H9 (cell line): ENCODE results near the gene BCLAF1. TPM values are rescaled to one million over a fixed set of nuclear protein-coding genes. Genes with fewer than 3 reads are reported as not detected.
A peak's percentile ranks its signal among the peaks of the same experiment; 100 is the strongest.

Experiments
- DNase-seq: peaks from one replicate; pipeline ENCODE4 v3.0.0-alpha.2; 2017
- H2AFZ ChIP-seq: one replicate; pipeline ENCODE4 v1.6.1; 2013; ENCODE audit warnings: mild to moderate bottlenecking, low read length, control low read depth, moderate library complexity
- H2AK5ac ChIP-seq: 2 replicates; pipeline ENCODE4 v1.6.1; 2013; ENCODE audit warnings: low read length, control low read depth, mixed read lengths; ENCODE audit not compliant: insufficient read length
- H2BK120ac ChIP-seq: one replicate; pipeline ENCODE4 v1.6.1; 2013; ENCODE audit warnings: low read depth, mild to moderate bottlenecking, low read length, control low read depth, inconsistent platforms; ENCODE audit not compliant: poor library complexity, severe bottlenecking
- H2BK12ac ChIP-seq: 2 replicates; pipeline ENCODE4 v1.6.1; 2013; ENCODE audit warnings: low read length, control low read depth, mixed read lengths, low read depth; ENCODE audit not compliant: insufficient read length
- H2BK15ac ChIP-seq: 2 replicates; pipeline ENCODE4 v1.6.1; 2013; ENCODE audit warnings: low read depth, low read length, control low read depth
- H2BK20ac ChIP-seq: one replicate; pipeline ENCODE4 v1.6.1; 2013; ENCODE audit warnings: low read depth, mild to moderate bottlenecking, low read length, control low read depth, inconsistent platforms; ENCODE audit not compliant: poor library complexity, severe bottlenecking
- H2BK5ac ChIP-seq: 2 replicates; pipeline ENCODE4 v1.6.1; 2013; ENCODE audit warnings: low read length, control low read depth, mixed read lengths; ENCODE audit not compliant: insufficient read length
- H3K14ac ChIP-seq: 2 replicates; pipeline ENCODE4 v1.6.1; 2013; ENCODE audit warnings: low read length, control low read depth; ENCODE audit not compliant: insufficient read depth
- H3K18ac ChIP-seq: 2 replicates; pipeline ENCODE4 v1.6.1; 2013; ENCODE audit warnings: low read depth, mild to moderate bottlenecking, mixed read lengths, low read length, control low read depth; ENCODE audit not compliant: insufficient read length
- H3K23ac ChIP-seq: 2 replicates; pipeline ENCODE4 v1.6.1; 2013; ENCODE audit warnings: low read length, control low read depth, mixed read lengths, low read depth; ENCODE audit not compliant: insufficient read length
- H3K23me2 ChIP-seq: 2 replicates; pipeline ENCODE4 v1.6.1; 2013; ENCODE audit warnings: low read depth, mild to moderate bottlenecking, mixed read lengths, low read length, control low read depth; ENCODE audit not compliant: insufficient read length, poor library complexity, severe bottlenecking
- H3K27ac ChIP-seq: 2 replicates; pipeline ENCODE4 v1.5.1; 2013; ENCODE audit warnings: low read length, control low read depth, mixed read lengths, low read depth; ENCODE audit not compliant: insufficient read length
- H3K27me3 ChIP-seq: 2 replicates; pipeline ENCODE4 v1.6.1; 2013; ENCODE audit warnings: low read length, control low read depth, inconsistent platforms; ENCODE audit not compliant: insufficient read depth
- H3K4ac ChIP-seq: 2 replicates; pipeline ENCODE4 v1.6.1; 2013; ENCODE audit warnings: low read depth, mild to moderate bottlenecking, control low read depth, inconsistent platforms, low read length, moderate library complexity
- H3K4me1 ChIP-seq: 2 replicates; pipeline ENCODE4 v1.6.1; 2013; ENCODE audit warnings: low read length, control low read depth, inconsistent platforms; ENCODE audit not compliant: insufficient read depth
- H3K4me2 ChIP-seq: 2 replicates; pipeline ENCODE4 v1.6.1; 2013; ENCODE audit warnings: low read length, control low read depth, mixed read lengths; ENCODE audit not compliant: insufficient read length, insufficient read depth
- H3K56ac ChIP-seq: 2 replicates; pipeline ENCODE4 v1.6.1; 2013; ENCODE audit warnings: low read depth, mild to moderate bottlenecking, mixed read lengths, low read length, control low read depth; ENCODE audit not compliant: insufficient read length
- H3K79me1 ChIP-seq: 2 replicates; pipeline ENCODE4 v1.6.1; 2013; ENCODE audit warnings: low read depth, mild to moderate bottlenecking, moderate library complexity, low read length, control low read depth, inconsistent platforms; ENCODE audit not compliant: insufficient read depth, poor library complexity, severe bottlenecking
- H3K79me2 ChIP-seq: 2 replicates; pipeline ENCODE4 v1.6.1; 2013; ENCODE audit warnings: low read length, control low read depth, inconsistent platforms; ENCODE audit not compliant: insufficient read depth
- H3K9ac ChIP-seq: 2 replicates; pipeline ENCODE4 v1.6.1; 2013; ENCODE audit warnings: low read length, control low read depth, mixed read lengths; ENCODE audit not compliant: insufficient read length; ENCODE audit errors: extremely low read depth
- H3K9me3 ChIP-seq: one replicate; pipeline ENCODE4 v1.6.1; 2013; ENCODE audit warnings: low read depth, low read length, inconsistent platforms; ENCODE audit not compliant: control insufficient read depth
- H3T11ph ChIP-seq: one replicate; pipeline ENCODE4 v1.6.1; 2013; ENCODE audit warnings: mild to moderate bottlenecking, low read length, control low read depth, inconsistent platforms
- H4K20me1 ChIP-seq: one replicate; pipeline ENCODE4 v1.6.1; 2013; ENCODE audit not compliant: control insufficient read depth, insufficient read length, insufficient read depth
- H4K5ac ChIP-seq: 2 replicates; pipeline ENCODE4 v1.6.1; 2013; ENCODE audit warnings: low read depth, mild to moderate bottlenecking, mixed read lengths, low read length, control low read depth; ENCODE audit not compliant: insufficient read length
- H4K8ac ChIP-seq: replicated peaks from 2 replicates; pipeline ENCODE4 v1.6.1; 2013; ENCODE audit warnings: low read length, control low read depth, mixed read lengths, low read depth; ENCODE audit not compliant: insufficient read length
- H4K91ac ChIP-seq: 2 replicates; pipeline ENCODE4 v1.6.1; 2013; ENCODE audit warnings: low read depth, mild to moderate bottlenecking, moderate library complexity, mixed read lengths, low read length, control low read depth; ENCODE audit not compliant: insufficient read length
- H3K27ac Mint-ChIP-seq, 3 experiments: 2 replicates in 2 of 3; 3 replicates in 1 of 3; pipeline ENCODE4 v1.8.0; 2020 to 2021; ENCODE audit warnings: mixed read lengths in 3 of 3, mild to moderate bottlenecking in 1 of 3, moderate library complexity in 1 of 3
- H3K27me3 Mint-ChIP-seq: 2 replicates; pipeline ENCODE4 v1.8.0; 2021; ENCODE audit warnings: low read depth, mild to moderate bottlenecking, moderate library complexity, mixed read lengths
- H3K36me3 Mint-ChIP-seq, 3 experiments: 2 replicates in 2 of 3; 3 replicates in 1 of 3; pipeline ENCODE4 v1.8.0; 2020 to 2021; ENCODE audit warnings: low read depth in 3 of 3, mixed read lengths in 3 of 3; ENCODE audit not compliant: insufficient read depth in 1 of 3
- H3K4me1 Mint-ChIP-seq, 2 experiments: 2 replicates each; pipeline ENCODE4 v1.8.0; 2020; ENCODE audit warnings: mixed read lengths in 2 of 2
- H3K4me3 Mint-ChIP-seq, 2 experiments: 2 replicates in 1 of 2; 3 replicates in 1 of 2; pipeline ENCODE4 v1.8.0; 2020 to 2021; ENCODE audit warnings: mild to moderate bottlenecking in 2 of 2, mixed read lengths in 2 of 2, moderate library complexity in 1 of 2
- H3K9me3 Mint-ChIP-seq, 2 experiments: 2 replicates in 1 of 2; 3 replicates in 1 of 2; pipeline ENCODE4 v1.8.0; 2020; ENCODE audit warnings: mild to moderate bottlenecking in 2 of 2, mixed read lengths in 2 of 2, moderate library complexity in 1 of 2
- CTCF ChIP-seq: fragments of 200-600 bp; sonication (generic); conservative IDR thresholded peaks from 3 replicates; pipeline ENCODE4 v1.8.0; 2021; ENCODE audit warnings: antibody characterized with exemption, mild to moderate bottlenecking
- WGBS: extraction: QIAGEN DNeasy Blood & Tissue Kit; methylation state at CpG from one replicate; pipeline ENCODE4 v1.1.7; 2013; ENCODE audit warnings: missing lambda C conversion rate, low lambda C conversion rate, mixed read lengths; ENCODE audit not compliant: insufficient read length; ENCODE audit errors: extremely low coverage; 5-methylcytosine and 5-hydroxymethylcytosine counted together
- long read RNA-seq: library from polyadenylated mRNA; unstranded; transcript quantifications from one replicate; pipeline ENCODE4 v2.0.0, GENCODE V29; 2020
- total RNA-seq: library from RNA; stranded (reverse); gene quantifications from 2 replicates; pipeline ENCODE4 v1.2.1, GENCODE V29; 2021

The BCLAF1 gene, protein sequence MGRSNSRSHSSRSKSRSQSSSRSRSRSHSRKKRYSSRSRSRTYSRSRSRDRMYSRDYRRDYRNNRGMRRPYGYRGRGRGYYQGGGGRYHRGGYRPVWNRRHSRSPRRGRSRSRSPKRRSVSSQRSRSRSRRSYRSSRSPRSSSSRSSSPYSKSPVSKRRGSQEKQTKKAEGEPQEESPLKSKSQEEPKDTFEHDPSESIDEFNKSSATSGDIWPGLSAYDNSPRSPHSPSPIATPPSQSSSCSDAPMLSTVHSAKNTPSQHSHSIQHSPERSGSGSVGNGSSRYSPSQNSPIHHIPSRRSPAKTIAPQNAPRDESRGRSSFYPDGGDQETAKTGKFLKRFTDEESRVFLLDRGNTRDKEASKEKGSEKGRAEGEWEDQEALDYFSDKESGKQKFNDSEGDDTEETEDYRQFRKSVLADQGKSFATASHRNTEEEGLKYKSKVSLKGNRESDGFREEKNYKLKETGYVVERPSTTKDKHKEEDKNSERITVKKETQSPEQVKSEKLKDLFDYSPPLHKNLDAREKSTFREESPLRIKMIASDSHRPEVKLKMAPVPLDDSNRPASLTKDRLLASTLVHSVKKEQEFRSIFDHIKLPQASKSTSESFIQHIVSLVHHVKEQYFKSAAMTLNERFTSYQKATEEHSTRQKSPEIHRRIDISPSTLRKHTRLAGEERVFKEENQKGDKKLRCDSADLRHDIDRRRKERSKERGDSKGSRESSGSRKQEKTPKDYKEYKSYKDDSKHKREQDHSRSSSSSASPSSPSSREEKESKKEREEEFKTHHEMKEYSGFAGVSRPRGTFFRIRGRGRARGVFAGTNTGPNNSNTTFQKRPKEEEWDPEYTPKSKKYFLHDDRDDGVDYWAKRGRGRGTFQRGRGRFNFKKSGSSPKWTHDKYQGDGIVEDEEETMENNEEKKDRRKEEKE
- total RNA-seq = 250 and 257 TPM in 2 replicates
- long read RNA-seq, full-length matches to known transcripts = 56 of 1,376 reads
- long read RNA-seq, partial matches to known transcripts = 1,286 of 1,376 reads
- long read RNA-seq, other reads (novel, unspliced or antisense) = 34 of 1,376 reads

DNA sequence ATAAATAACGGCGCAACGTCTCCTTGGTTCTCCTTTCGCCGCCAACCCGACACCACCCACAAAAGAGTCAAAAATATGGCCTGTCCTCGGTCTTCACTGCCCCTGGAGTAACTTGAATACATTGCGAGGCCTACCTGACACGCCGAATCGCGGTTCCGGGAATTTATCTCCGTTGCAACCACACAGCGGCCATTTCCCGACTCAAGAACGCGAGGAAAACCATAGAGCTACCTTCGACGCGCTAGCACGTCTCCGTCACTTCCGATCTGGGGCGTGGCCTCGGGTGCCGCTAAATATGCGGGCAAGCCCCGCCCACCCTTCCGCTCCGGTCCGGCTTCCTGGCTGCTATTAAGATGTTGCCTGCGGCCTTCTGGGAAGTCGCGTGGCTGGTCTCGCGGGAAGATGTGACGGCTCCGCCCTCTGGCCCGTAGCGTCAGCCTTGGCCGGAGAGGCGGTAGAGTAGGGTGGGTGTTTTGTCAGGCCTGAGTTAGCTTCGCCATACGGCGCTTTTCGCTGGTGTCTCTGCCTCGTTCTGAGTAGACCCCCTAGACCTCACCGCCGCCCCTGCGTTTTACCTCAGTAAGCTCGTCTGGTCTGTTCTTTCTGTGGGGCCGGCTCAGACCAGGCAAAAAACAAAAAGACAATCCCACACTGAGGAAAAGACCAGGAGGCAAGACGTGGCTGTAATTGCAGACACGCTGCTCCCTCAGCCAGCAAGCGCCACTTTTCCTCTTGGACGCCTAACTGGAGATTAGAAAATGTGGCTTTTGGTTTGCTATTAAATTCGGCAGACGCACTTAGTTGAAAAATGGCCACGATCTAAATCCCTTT is at the start of gene BCLAF1:
Gene BCLAF1 (minus strand): TSS at position 268 of the 831 bp plus-strand sequence. CDS start 9,980 bp downstream, outside the sequence.
- peak within 1 kb of the TSS; percentile 99 to 100 for H3K4me3 Mint-ChIP-seq
- H3K4me1 ChIP-seq = no peaks in the 10 kb centered on the region; the same call in 1 of the 2 replicates
- no peak within 1 kb of the TSS for H2BK15ac ChIP-seq
- peak within 1 kb of the TSS; percentile 87 for H3K56ac ChIP-seq
- H2AK5ac ChIP-seq = no peak within 1 kb of the TSS
- no peaks in the 10 kb centered on the region for H4K20me1 ChIP-seq
- peak within 1 kb of the TSS; percentile 87 for H2BK5ac ChIP-seq
- peaks cover 39% of the 10 kb centered on the region for H3K79me2 ChIP-seq
- peak within 1 kb of the TSS; percentile 32 for H4K91ac ChIP-seq
- H3K4me2 ChIP-seq = peak within 1 kb of the TSS; percentile 90
- H3K79me1 ChIP-seq = no peaks in the 10 kb centered on the region
- H3K9ac ChIP-seq = peak within 1 kb of the TSS; percentile 98
- no peak within 1 kb of the TSS for H3K23ac ChIP-seq
- peaks cover 29 to 39% of the 10 kb centered on the region in 2 experiments for H3K4me1 Mint-ChIP-seq
- no peak within 1 kb of the TSS for H2AFZ ChIP-seq
- TF ChIP-seq CTCF = no peak
- DNase-seq = peak; percentile 99
- H3T11ph ChIP-seq = peak within 1 kb of the TSS; percentile 87
- no peaks in the 10 kb centered on the region for H3K9me3 ChIP-seq
- no CpG with 5 or more reads among the region's 60 CpGs for WGBS
- H3K9me3 Mint-ChIP-seq = peaks cover 0 to 6% of the 10 kb centered on the region in 2 experiments; a peak in 2 of 5 replicates
- peak within 1 kb of the TSS; percentile 73; the same call in 1 of the 2 replicates for H3K4ac ChIP-seq
- peak within 1 kb of the TSS; percentile 97 for H3K18ac ChIP-seq
- H3K27ac Mint-ChIP-seq = peak within 1 kb of the TSS; percentile 100
- peaks cover 4 to 9% (median 7%) of the 10 kb centered on the region in 3 experiments; a peak in 5 of 7 replicates for H3K36me3 Mint-ChIP-seq
- H2BK120ac ChIP-seq = peak within 1 kb of the TSS; percentile 72
- no peak within 1 kb of the TSS for H2BK12ac ChIP-seq
- peak within 1 kb of the TSS; percentile 18 for H4K8ac ChIP-seq
- H3K27me3 Mint-ChIP-seq = peaks cover 2% of the 10 kb centered on the region; the same call in 1 of the 2 replicates
- no peaks in the 10 kb centered on the region for H3K27me3 ChIP-seq
- peaks cover 8% of the 10 kb centered on the region for H3K23me2 ChIP-seq
- H2BK20ac ChIP-seq = no peak within 1 kb of the TSS
- peak within 1 kb of the TSS; percentile 89 for H4K5ac ChIP-seq
- H3K27ac ChIP-seq = peak within 1 kb of the TSS; percentile 92
- peak within 1 kb of the TSS; percentile 96 for H3K14ac ChIP-seq
